H1 (cell line): Measurements from ENCODE around the gene IKZF5. TPM values are rescaled to one million over a fixed set of nuclear protein-coding genes. Genes with fewer than 3 reads are reported as not detected.

Experiments
- CTCF ChIA-PET: fragments of 300-600 bp; sonication (Branson Sonifier 250); formaldehyde crosslinking; loops from one replicate; lab custom pipeline; 2021; ENCODE audit not compliant: partially characterized antibody; lab: Charles Lee
- POLR2A ChIA-PET: fragments of 300-600 bp; sonication (Branson Sonifier 250); formaldehyde crosslinking; loops from one replicate; lab custom pipeline; 2021; ENCODE audit warnings: inconsistent platforms; ENCODE audit not compliant: partially characterized antibody; lab: Charles Lee
- DNase-seq, 2 experiments: peaks; one replicate each; pipeline versions ENCODE4 v3.0.0 to v3.0.0-alpha.2; 2010 to 2022; ENCODE audit warnings: low spot score in 2 of 2, low read depth in 1 of 2, mixed read lengths in 1 of 2
- FAIRE-seq: peaks from 2 replicates; lab custom pipeline; 2011; peaks lifted over from hg19 to GRCh38; lab: Jason Lieb, UNC
- H2AFZ ChIP-seq: 2 replicates; pipeline ENCODE4 v1.8.1; 2012; ENCODE audit warnings: low read length, inconsistent platforms
- H2AK5ac ChIP-seq: 2 replicates; pipeline ENCODE4 v1.6.1; 2013; ENCODE audit warnings: low read depth, low read length
- H2BK120ac ChIP-seq: replicated peaks from 2 replicates; pipeline ENCODE3; 2013; ENCODE audit warnings: low read depth, low read length, inconsistent platforms
- H2BK12ac ChIP-seq: 2 replicates; pipeline ENCODE4 v1.6.1; 2013; ENCODE audit warnings: low read depth, low read length
- H2BK15ac ChIP-seq: 2 replicates; pipeline ENCODE4 v1.6.1; 2013; ENCODE audit warnings: low read length
- H2BK20ac ChIP-seq: 2 replicates; pipeline ENCODE4 v1.6.1; 2013; ENCODE audit warnings: low read length
- H2BK5ac ChIP-seq: 2 replicates; pipeline ENCODE4 v1.6.1; 2013; ENCODE audit warnings: low read depth, low read length
- H3K14ac ChIP-seq: 2 replicates; pipeline ENCODE4 v1.6.1; 2013; ENCODE audit warnings: inconsistent platforms; ENCODE audit not compliant: insufficient read length
- H3K18ac ChIP-seq: 2 replicates; pipeline ENCODE4 v1.6.1; 2013; ENCODE audit warnings: low read length; ENCODE audit errors: extremely low read depth
- H3K23ac ChIP-seq: 2 replicates; pipeline ENCODE4 v1.6.1; 2013; ENCODE audit warnings: inconsistent platforms; ENCODE audit not compliant: insufficient read length
- H3K23me2 ChIP-seq: 2 replicates; pipeline ENCODE4 v1.6.1; 2013; ENCODE audit warnings: low read depth, low read length
- H3K27ac ChIP-seq: 2 replicates; pipeline ENCODE4 v1.6.1; 2011; ENCODE audit warnings: low read depth, low read length, inconsistent platforms
- H3K27me3 ChIP-seq, 4 experiments: replicated peaks in 1 of 4; 1 replicate in 1 of 4; 2 replicates in 3 of 4; pipeline versions ENCODE4 v1.6.1 to v1.8.1; 2011 to 2013; ENCODE audit warnings: low read length in 3 of 4, mild to moderate bottlenecking in 3 of 4, inconsistent platforms in 2 of 4, mixed read lengths in 2 of 4, moderate library complexity in 1 of 4; ENCODE audit not compliant: control insufficient read depth in 3 of 4, insufficient read depth in 3 of 4; ENCODE audit errors: extremely low read depth in 1 of 4
- H3K36me3 ChIP-seq, 4 experiments: 2 replicates each; pipeline versions ENCODE4 v1.6.1 to v1.8.1; 2011 to 2013; ENCODE audit warnings: mild to moderate bottlenecking in 4 of 4, low read length in 3 of 4, moderate library complexity in 2 of 4, control low read depth in 1 of 4, inconsistent platforms in 1 of 4; ENCODE audit not compliant: insufficient read depth in 4 of 4, control insufficient read depth in 2 of 4
- H3K4ac ChIP-seq: replicated peaks from 2 replicates; pipeline ENCODE3; 2013; ENCODE audit warnings: low read length, low read depth, mixed read lengths, inconsistent platforms; ENCODE audit not compliant: insufficient read length
- H3K4me1 ChIP-seq, 4 experiments: replicated peaks in 1 of 4; 1 replicate in 1 of 4; 2 replicates in 3 of 4; pipeline versions ENCODE4 v1.6.1 to v1.8.1; 2011 to 2013; ENCODE audit warnings: low read length in 3 of 4, inconsistent platforms in 2 of 4, mixed read lengths in 1 of 4; ENCODE audit not compliant: insufficient read depth in 4 of 4, control insufficient read depth in 3 of 4
- H3K4me2 ChIP-seq, 2 experiments: 2 replicates each; pipeline versions ENCODE4 v1.6.1 to v1.8.1; 2011 to 2013; ENCODE audit warnings: low read depth in 2 of 2, low read length in 2 of 2, control low read depth in 1 of 2, inconsistent platforms in 1 of 2, mild to moderate bottlenecking in 1 of 2; ENCODE audit not compliant: insufficient read depth in 1 of 2
- H3K4me3 ChIP-seq, 4 experiments: fragments of 200-600, 300-600 bp in 1 of 4; sonication (generic), shearing (Covaris generic), sonication (Bioruptor Twin) in 1 of 4; 2 replicates each; pipeline versions ENCODE4 v1.5.1 to v1.8.1; 2011 to 2016; ENCODE audit warnings: low read length in 4 of 4, low read depth in 3 of 4, control low read depth in 2 of 4, inconsistent platforms in 2 of 4, mild to moderate bottlenecking in 2 of 4, mixed read lengths in 1 of 4, moderate library complexity in 1 of 4; ENCODE audit not compliant: insufficient read depth in 2 of 4; ENCODE audit errors: extremely low read depth in 1 of 4
- H3K56ac ChIP-seq: replicated peaks from 2 replicates; pipeline ENCODE3; 2013; ENCODE audit warnings: low read depth, mild to moderate bottlenecking, mixed read lengths, low read length, inconsistent platforms; ENCODE audit not compliant: insufficient read length
- H3K79me1 ChIP-seq: 2 replicates; pipeline ENCODE4 v1.6.1; 2013; ENCODE audit warnings: low read depth, low read length, control low read depth
- H3K79me2 ChIP-seq, 2 experiments: 2 replicates each; pipeline versions ENCODE4 v1.6.1 to v1.8.1; 2012 to 2013; ENCODE audit warnings: low read length in 2 of 2, mild to moderate bottlenecking in 2 of 2, inconsistent platforms in 1 of 2; ENCODE audit not compliant: insufficient read depth in 2 of 2, control insufficient read depth in 1 of 2
- H3K9ac ChIP-seq, 4 experiments: replicated peaks in 1 of 4; 1 replicate in 1 of 4; 2 replicates in 3 of 4; pipeline versions ENCODE4 v1.6.1 to v1.8.1; 2011 to 2013; ENCODE audit warnings: low read depth in 3 of 4, low read length in 3 of 4, control low read depth in 2 of 4, mild to moderate bottlenecking in 2 of 4, moderate library complexity in 2 of 4, inconsistent platforms in 1 of 4; ENCODE audit errors: extremely low read depth in 1 of 4
- H3K9me3 ChIP-seq, 2 experiments: 2 replicates each; pipeline versions ENCODE4 v1.6.1 to v1.8.1; 2012 to 2013; ENCODE audit warnings: mild to moderate bottlenecking in 2 of 2, moderate library complexity in 2 of 2, control low read depth in 1 of 2, inconsistent platforms in 1 of 2, low read depth in 1 of 2, low read length in 1 of 2, mixed read lengths in 1 of 2; ENCODE audit not compliant: insufficient read depth in 2 of 2
- H4K20me1 ChIP-seq, 2 experiments: replicated peaks in 1 of 2; 2 replicates each; pipeline versions ENCODE3 to v1.8.1; 2011 to 2013; ENCODE audit warnings: inconsistent platforms in 2 of 2, low read length in 2 of 2, mild to moderate bottlenecking in 1 of 2; ENCODE audit not compliant: insufficient read depth in 2 of 2, control insufficient read depth in 1 of 2
- H4K5ac ChIP-seq: 2 replicates; pipeline ENCODE4 v1.6.1; 2013; ENCODE audit warnings: low read length, low read depth, mixed read lengths, inconsistent platforms; ENCODE audit not compliant: insufficient read length
- H4K8ac ChIP-seq: 2 replicates; pipeline ENCODE4 v1.8.0; 2013; ENCODE audit warnings: mild to moderate bottlenecking, moderate library complexity, low read length, inconsistent platforms; ENCODE audit not compliant: insufficient read depth; ENCODE audit errors: extremely low read depth
- H4K91ac ChIP-seq: replicated peaks from 2 replicates; pipeline ENCODE3; 2013; ENCODE audit warnings: low read length, mixed read lengths, inconsistent platforms; ENCODE audit not compliant: insufficient read length
- RFX5 ChIP-seq: IDR thresholded peaks from 2 replicates; pipeline ENCODE4 v1.6.1; 2011; ENCODE audit warnings: low read depth, low read length, improper control_type of control experiment, borderline replicate concordance
- whole genome bisulfite sequencing, 2 experiments: shearing (Covaris generic) in 1 of 2; methylation state at CpG; one replicate each; pipeline versions ENCODE4 v1.1.6 to v1.1.7; 2013 to 2015; ENCODE audit warnings: low lambda C conversion rate in 2 of 2, mixed read lengths in 2 of 2, inconsistent platforms in 1 of 2, low coverage in 1 of 2, missing lambda C conversion rate in 1 of 2; ENCODE audit not compliant: insufficient replicate concordance in 2 of 2, insufficient coverage in 1 of 2, insufficient read length in 1 of 2; ENCODE audit errors: extremely low coverage in 1 of 2, missing lambda C conversion rate in 1 of 2; 5-methylcytosine and 5-hydroxymethylcytosine counted together
- polyA plus RNA-seq, 7 experiments: library from polyadenylated mRNA; depleted of rRNA in 3 of 7; stranded (reverse) in 5 of 7; unstranded in 2 of 7; fragments of >200 nt in 5 of 7; fragments of 200-250 nt in 2 of 7; gene quantifications; 1 replicate in 5 of 7; 2 replicates in 1 of 7; 4 replicates in 1 of 7; pipeline versions ENCODE4 v1.2.1 to v1.2.3, GENCODE V29; 2011 to 2013; ENCODE audit warnings: missing spikeins in 2 of 7, mixed read lengths in 2 of 7
- total RNA-seq: library from RNA; stranded (reverse); fragmentation: NEBNext Ultra II Directional; extraction: Animal tissue kit (Norgen Biotek cat#: 25700); gene quantifications from 2 replicates; pipeline ENCODE4 v1.2.1, GENCODE V29; 2021

IKZF5 gene
- total and polyA plus RNA-seq, 2 of the 8 experiments (the other 6 are each of a cell fraction or from before 2014, with no cell fraction given) = 5.2 to 15.3 TPM

DNA sequence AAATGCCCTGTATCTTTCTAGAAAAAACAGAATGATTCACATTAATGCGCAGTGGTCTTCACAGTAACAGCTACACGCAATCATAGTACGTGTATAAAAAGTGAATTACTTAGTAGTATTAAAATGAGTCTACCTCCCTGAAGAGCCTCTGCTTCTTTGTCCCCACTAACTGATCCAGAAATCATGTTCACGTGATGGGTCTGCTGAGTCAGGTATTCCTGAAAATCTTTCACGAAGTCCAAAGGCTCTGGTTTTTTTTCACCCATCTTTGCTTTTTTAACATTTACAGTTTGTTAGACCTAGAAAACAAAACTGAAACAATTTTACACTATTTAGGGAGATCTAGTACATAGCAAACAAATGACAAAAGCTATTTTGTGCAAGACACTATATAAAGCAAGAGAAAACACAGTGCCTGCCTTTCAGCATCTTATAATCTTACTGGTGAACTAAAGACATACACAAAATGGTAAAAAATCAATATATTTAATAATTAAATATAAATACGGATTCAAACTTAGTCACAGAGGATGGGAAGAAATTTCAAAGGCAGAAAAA is 10.2 kb downstream of the IKZF5 start:
- ChIA-PET POLR2A (interaction anchor here (0.8 to 1.7 kb wide), 2 partner anchors 9 to 15 kb away, joined by 4 to 6 read pairs; no protein-coding TSS in a partner anchor), CTCF (interaction anchor here (2.0 to 4.4 kb wide), 2 partner anchors 17 to 19 kb away, joined by 5 to 24 read pairs; no protein-coding TSS in a partner anchor)
- H2BK15ac ChIP-seq = no peak overlapping the region
- no peak overlapping the region for H3K14ac ChIP-seq
- H3K36me3 ChIP-seq = peaks cover 2 to 19% (median 9%) of the 10 kb centered on the region in 4 experiments; a peak in 6 of 8 replicates
- H3K9me3 ChIP-seq = no peaks in the 10 kb centered on the region; a peak in 1 of 4 replicates
- no peak for TF ChIP-seq RFX5
- no peak overlapping the region for H3K4me2 ChIP-seq
- H3K79me1 ChIP-seq = no peaks in the 10 kb centered on the region; the same call in 1 of the 2 replicates
- H2BK20ac ChIP-seq = no peak overlapping the region
- no peak overlapping the region for H4K91ac ChIP-seq
- no peak overlapping the region for H3K23ac ChIP-seq
- 86% methylated on average over 6 of the region's 6 CpGs; no CpG with 5 or more reads in 1 of the 2 experiments for WGBS, 2 experiments
- FAIRE-seq (no peak), DNase-seq (no peak)
- no peak overlapping the region for H2BK5ac ChIP-seq
- no peak overlapping the region for H2BK120ac ChIP-seq
- H3K4me3 ChIP-seq = no peak overlapping the region
- no peak overlapping the region for H3K4ac ChIP-seq
- no peaks in the 10 kb centered on the region for H3K23me2 ChIP-seq
- H3K4me1 ChIP-seq = no peaks in the 10 kb centered on the region
- H3K56ac ChIP-seq = no peak overlapping the region
- no peak overlapping the region for H3K18ac ChIP-seq
- H4K20me1 ChIP-seq = peaks cover 0 to 4% of the 10 kb centered on the region in 2 experiments
- peaks cover 0 to 30% of the 10 kb centered on the region in 2 experiments; a peak in 2 of 4 replicates for H3K79me2 ChIP-seq
- H3K27me3 ChIP-seq = no peaks in the 10 kb centered on the region
- H3K9ac ChIP-seq = no peak overlapping the region
- H3K27ac ChIP-seq = no peak overlapping the region
- no peak overlapping the region for H2BK12ac ChIP-seq
- no peak overlapping the region for H2AK5ac ChIP-seq
- H2AFZ ChIP-seq = no peak overlapping the region
- no peak overlapping the region for H4K5ac ChIP-seq
- H4K8ac ChIP-seq = no peak overlapping the region
